Measurements from ENCODE around the gene IQCF6.
"Not testable (repeated sequence)": the region's sequence is repeated elsewhere in the genome, so short reads cannot be mapped to it uniquely, and the experiment has no call there.

The IQCF6 gene

DNA sequence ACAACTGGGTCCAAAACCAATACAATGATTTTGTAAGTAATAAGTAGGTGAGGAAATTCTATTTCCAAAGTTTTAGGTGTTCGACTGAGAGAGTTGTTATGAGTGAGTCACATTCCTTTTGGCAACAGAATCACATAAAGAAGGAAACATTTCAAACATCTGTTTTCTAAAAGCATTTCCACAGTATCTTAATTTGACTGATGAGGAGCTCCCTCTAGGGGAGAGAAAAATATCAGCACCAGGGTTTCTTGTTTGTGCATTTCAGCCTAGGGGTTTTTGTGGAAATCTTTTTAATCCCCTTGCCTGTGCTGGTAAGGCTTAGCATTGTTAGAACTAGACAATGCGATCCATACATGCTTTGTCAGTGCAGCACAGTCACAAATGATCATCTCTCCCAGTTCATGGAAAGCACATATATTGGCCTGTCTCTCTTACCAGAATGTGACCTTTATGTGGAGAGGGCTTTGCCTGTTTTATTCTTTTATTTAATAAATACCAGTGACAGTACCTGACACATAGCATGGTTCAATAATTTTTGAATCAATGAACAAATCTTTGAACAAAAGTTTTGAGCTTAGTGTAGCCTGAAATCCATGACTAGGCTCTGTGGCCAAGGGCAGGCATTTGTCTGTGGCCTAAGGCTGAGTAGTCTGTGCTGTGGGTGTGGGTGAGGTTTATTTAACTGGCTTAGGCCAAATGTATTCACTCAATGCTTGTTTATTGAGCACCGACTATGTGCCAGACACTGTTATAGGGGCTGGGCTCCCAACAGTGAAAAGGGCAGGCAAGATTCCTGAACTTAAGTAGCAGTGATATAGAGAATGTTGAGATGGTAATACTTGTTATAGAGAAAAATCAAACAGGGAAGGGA is 21.1 kb upstream of the IQCF6 start:
- peaks cover 54% of the 10 kb centered on the region for H3K4me1 ChIP-seq (ENCODE audit: control insufficient read depth, low read depth, low read length)
- H3K9me3 ChIP-seq (ENCODE audit: control insufficient read depth, low read depth, low read length), result no peaks in the 10 kb centered on the region
- no peak overlapping the region for H3K27ac ChIP-seq (ENCODE audit: low read length)
- no peaks in the 10 kb centered on the region for H3K36me3 ChIP-seq (ENCODE audit: control insufficient read depth, low read depth, low read length)
- no peak overlapping the region for H3K4me3 ChIP-seq (ENCODE audit: low read length)
- H3K9ac ChIP-seq (ENCODE audit: low read length), result no peak overlapping the region
- no peaks in the 10 kb centered on the region for H3K27me3 ChIP-seq (ENCODE audit: control insufficient read depth, insufficient read depth, low read length)

- Histone ChIP-seq H3K4me1 (ENCODE audit: control insufficient read depth, low read depth, low read length) (peaks cover 68% of the 10 kb centered on the region), H3K4me3 (ENCODE audit: low read length) (no peak overlapping the region), H3K27ac (ENCODE audit: low read length) (no peak overlapping the region), H3K27me3 (ENCODE audit: control insufficient read depth, insufficient read depth, low read length) (no peaks in the 10 kb centered on the region), H3K9ac (ENCODE audit: low read length) (no peak overlapping the region), H3K9me3 (ENCODE audit: control insufficient read depth, low read depth, low read length) (no peaks in the 10 kb centered on the region), H3K36me3 (ENCODE audit: control insufficient read depth, low read depth, low read length) (no peaks in the 10 kb centered on the region)
Observed at GRCh38 chr3:51798411-51798963, 19.4 kb upstream of the IQCF6 start.

GRCh38 chr3:51796854-51797253 is 17.8 kb upstream of the IQCF6 start:
- Histone ChIP-seq H3K27ac (ENCODE audit: low read length) (peak overlapping the region; percentile 4), H3K9me3 (ENCODE audit: control insufficient read depth, low read depth, low read length) (no peaks in the 10 kb centered on the region), H3K27me3 (ENCODE audit: control insufficient read depth, insufficient read depth, low read length) (no peaks in the 10 kb centered on the region), H3K9ac (ENCODE audit: low read length) (no peak overlapping the region), H3K4me1 (ENCODE audit: control insufficient read depth, low read depth, low read length) (peaks cover 60% of the 10 kb centered on the region), H3K36me3 (ENCODE audit: control insufficient read depth, low read depth, low read length) (no peaks in the 10 kb centered on the region), H3K4me3 (ENCODE audit: low read length) (no peak overlapping the region)

DNA sequence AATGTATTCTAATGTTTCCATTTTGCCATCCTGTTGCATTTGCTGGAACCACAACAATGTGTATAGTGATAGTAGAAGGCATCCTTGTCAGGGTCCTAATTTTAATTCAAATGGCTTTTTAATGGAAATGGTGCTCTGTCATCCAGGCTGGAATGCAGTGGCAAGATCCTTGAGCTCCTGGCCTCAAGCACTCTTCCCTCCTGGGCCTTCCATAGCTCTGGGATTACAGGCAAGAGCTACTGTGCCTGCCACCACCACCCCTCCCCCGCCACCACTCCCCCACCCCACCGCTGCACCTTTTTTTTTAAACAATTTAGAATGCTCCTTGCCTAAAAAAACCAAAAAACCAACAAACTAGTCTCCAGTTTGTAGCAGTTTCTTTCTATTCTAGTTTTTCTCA is 15.2 kb upstream of the IQCF6 start:
- Histone ChIP-seq H3K9ac (ENCODE audit: low read length) (no peak overlapping the region), H3K36me3 (ENCODE audit: control insufficient read depth, low read depth, low read length) (no peaks in the 10 kb centered on the region), H3K4me3 (ENCODE audit: low read length) (peak overlapping the region; percentile 34), H3K4me1 (ENCODE audit: control insufficient read depth, low read depth, low read length) (peaks cover 51% of the 10 kb centered on the region), H3K27ac (ENCODE audit: low read length) (no peak overlapping the region), H3K9me3 (ENCODE audit: control insufficient read depth, low read depth, low read length) (no peaks in the 10 kb centered on the region), H3K27me3 (ENCODE audit: control insufficient read depth, insufficient read depth, low read length) (no peaks in the 10 kb centered on the region)

DNA sequence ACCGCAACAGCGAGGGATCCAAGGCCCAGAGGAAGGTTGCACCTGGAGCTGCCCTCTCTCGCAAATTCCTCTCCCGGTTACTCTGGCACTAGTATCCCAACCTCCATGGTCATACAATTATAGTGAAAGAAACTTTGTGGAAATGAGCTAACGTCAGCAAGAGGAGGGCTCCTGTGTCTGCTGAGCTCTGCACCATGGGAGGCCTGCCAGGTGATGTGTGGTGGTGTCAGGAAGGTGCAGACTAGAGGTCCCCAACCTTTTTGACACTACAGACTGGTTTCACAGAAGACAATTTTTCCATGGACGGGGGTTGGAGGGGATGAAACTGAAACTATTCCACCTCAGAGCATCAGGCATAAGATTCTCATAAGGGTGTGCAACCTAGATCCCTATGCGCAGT is 13.2 kb upstream of the IQCF6 start:
- Histone ChIP-seq H3K27ac (ENCODE audit: low read length) (no peak overlapping the region), H3K9ac (ENCODE audit: low read length) (no peak overlapping the region), H3K9me3 (ENCODE audit: control insufficient read depth, low read depth, low read length) (no peaks in the 10 kb centered on the region), H3K27me3 (ENCODE audit: control insufficient read depth, insufficient read depth, low read length) (no peaks in the 10 kb centered on the region), H3K4me3 (ENCODE audit: low read length) (no peak overlapping the region), H3K4me1 (ENCODE audit: control insufficient read depth, low read depth, low read length) (peaks cover 38% of the 10 kb centered on the region), H3K36me3 (ENCODE audit: control insufficient read depth, low read depth, low read length) (no peaks in the 10 kb centered on the region)

DNA sequence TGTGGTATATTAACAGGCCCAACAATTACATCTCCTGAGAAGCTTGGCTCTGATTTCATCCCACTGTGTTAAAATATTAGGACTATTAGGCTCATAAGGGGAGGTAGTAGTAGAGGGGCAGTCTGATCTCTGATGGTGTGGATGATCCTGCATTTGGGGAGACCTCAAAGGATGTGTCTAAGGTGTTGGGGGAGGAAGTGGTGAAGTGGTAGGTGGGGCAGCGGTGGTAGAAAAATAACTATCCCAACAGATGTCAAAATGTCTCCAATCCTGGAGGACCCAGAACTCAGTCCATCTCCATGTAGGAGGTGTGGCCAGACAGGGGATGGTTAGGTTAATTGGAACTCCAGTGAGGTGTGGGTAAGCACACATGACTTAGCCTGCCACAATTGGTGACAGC is 10.4 kb upstream of the IQCF6 start:
- H3K36me3 ChIP-seq (ENCODE audit: control insufficient read depth, low read depth, low read length), result no peaks in the 10 kb centered on the region
- peaks cover 12% of the 10 kb centered on the region for H3K4me1 ChIP-seq (ENCODE audit: control insufficient read depth, low read depth, low read length)
- H3K9me3 ChIP-seq (ENCODE audit: control insufficient read depth, low read depth, low read length), result no peaks in the 10 kb centered on the region
- H3K4me3 ChIP-seq (ENCODE audit: low read length), result no peak overlapping the region
- H3K9ac ChIP-seq (ENCODE audit: low read length), result no peak overlapping the region
- no peak overlapping the region for H3K27ac ChIP-seq (ENCODE audit: low read length)
- no peaks in the 10 kb centered on the region for H3K27me3 ChIP-seq (ENCODE audit: control insufficient read depth, insufficient read depth, low read length)

DNA sequence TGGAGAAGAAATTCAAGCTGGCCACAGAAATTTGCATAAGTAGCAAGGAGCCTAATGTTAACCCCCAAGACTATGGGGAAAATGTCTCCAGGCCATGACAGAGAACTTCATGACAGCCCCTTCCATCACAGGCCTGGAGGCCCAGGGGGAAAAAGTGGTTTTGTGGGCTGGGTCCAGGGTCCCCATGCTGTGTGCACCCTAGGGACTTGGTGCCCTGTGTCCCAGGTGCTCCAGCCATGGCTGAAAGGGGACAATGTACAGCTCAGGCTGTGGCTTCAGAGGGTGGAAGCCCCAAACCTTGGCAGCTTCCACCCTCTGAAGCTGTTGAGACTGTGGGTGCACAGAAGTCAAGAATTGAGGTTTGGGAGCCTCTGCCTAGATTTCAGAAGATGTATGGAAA is 8.5 kb upstream of the IQCF6 start:
- H3K27me3 ChIP-seq (ENCODE audit: control insufficient read depth, insufficient read depth, low read length); H3K9me3 ChIP-seq (ENCODE audit: control insufficient read depth, low read depth, low read length); H3K4me3 ChIP-seq (ENCODE audit: low read length); H3K36me3 ChIP-seq (ENCODE audit: control insufficient read depth, low read depth, low read length); H3K4me1 ChIP-seq (ENCODE audit: control insufficient read depth, low read depth, low read length); H3K27ac ChIP-seq (ENCODE audit: low read length); H3K9ac ChIP-seq (ENCODE audit: low read length): not testable (repeated sequence)

- H3K27ac ChIP-seq (ENCODE audit: low read length), result no peak overlapping the region
- no peak overlapping the region for H3K9ac ChIP-seq (ENCODE audit: low read length)
- H3K36me3 ChIP-seq (ENCODE audit: control insufficient read depth, low read depth, low read length), result no peaks in the 10 kb centered on the region
- no peaks in the 10 kb centered on the region for H3K9me3 ChIP-seq (ENCODE audit: control insufficient read depth, low read depth, low read length)
- no peaks in the 10 kb centered on the region for H3K27me3 ChIP-seq (ENCODE audit: control insufficient read depth, insufficient read depth, low read length)
- H3K4me1 ChIP-seq (ENCODE audit: control insufficient read depth, low read depth, low read length), result no peaks in the 10 kb centered on the region
- no peak overlapping the region for H3K4me3 ChIP-seq (ENCODE audit: low read length)
Observed at GRCh38 chr3:51786267-51786666, 7.2 kb upstream of the IQCF6 start.

DNA sequence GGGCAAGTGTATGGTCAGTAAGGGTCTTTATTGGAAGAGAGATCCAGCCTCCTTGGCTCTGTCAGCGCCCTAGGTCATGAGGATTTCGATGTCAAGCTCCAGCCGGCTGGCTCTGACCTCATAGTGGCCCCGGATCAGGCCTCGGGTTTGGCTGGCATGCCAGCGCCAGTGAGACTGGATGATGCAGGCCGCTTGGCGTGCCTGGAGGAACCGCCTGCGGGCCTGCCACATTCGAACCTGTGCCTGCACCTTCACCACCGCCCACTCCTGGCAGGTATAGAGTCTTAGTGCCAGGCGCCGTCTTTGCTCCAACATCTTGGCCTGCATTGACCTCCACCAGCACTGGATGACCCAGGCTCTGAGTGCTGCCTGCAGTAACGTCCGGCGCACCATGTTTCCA is 483 bp downstream of the IQCF6 start:
- H3K27me3 ChIP-seq (ENCODE audit: control insufficient read depth, insufficient read depth, low read length), result no peaks in the 10 kb centered on the region
- H3K9ac ChIP-seq (ENCODE audit: low read length), result no peak overlapping the region
- H3K9me3 ChIP-seq (ENCODE audit: control insufficient read depth, low read depth, low read length), result no peaks in the 10 kb centered on the region
- peaks cover 4% of the 10 kb centered on the region for H3K4me1 ChIP-seq (ENCODE audit: control insufficient read depth, low read depth, low read length)
- H3K36me3 ChIP-seq (ENCODE audit: control insufficient read depth, low read depth, low read length), result no peaks in the 10 kb centered on the region
- no peak overlapping the region for H3K27ac ChIP-seq (ENCODE audit: low read length)
- H3K4me3 ChIP-seq (ENCODE audit: low read length), result no peak overlapping the region

GRCh38 chr3:51777985-51778384 is 1.1 kb downstream of the IQCF6 start:
- Histone ChIP-seq H3K4me3 (ENCODE audit: low read length) (no peak overlapping the region), H3K9me3 (ENCODE audit: control insufficient read depth, low read depth, low read length) (no peaks in the 10 kb centered on the region), H3K27ac (ENCODE audit: low read length) (no peak overlapping the region), H3K4me1 (ENCODE audit: control insufficient read depth, low read depth, low read length) (peaks cover 9% of the 10 kb centered on the region), H3K9ac (ENCODE audit: low read length) (no peak overlapping the region), H3K36me3 (ENCODE audit: control insufficient read depth, low read depth, low read length) (no peaks in the 10 kb centered on the region), H3K27me3 (ENCODE audit: control insufficient read depth, insufficient read depth, low read length) (no peaks in the 10 kb centered on the region)

DNA sequence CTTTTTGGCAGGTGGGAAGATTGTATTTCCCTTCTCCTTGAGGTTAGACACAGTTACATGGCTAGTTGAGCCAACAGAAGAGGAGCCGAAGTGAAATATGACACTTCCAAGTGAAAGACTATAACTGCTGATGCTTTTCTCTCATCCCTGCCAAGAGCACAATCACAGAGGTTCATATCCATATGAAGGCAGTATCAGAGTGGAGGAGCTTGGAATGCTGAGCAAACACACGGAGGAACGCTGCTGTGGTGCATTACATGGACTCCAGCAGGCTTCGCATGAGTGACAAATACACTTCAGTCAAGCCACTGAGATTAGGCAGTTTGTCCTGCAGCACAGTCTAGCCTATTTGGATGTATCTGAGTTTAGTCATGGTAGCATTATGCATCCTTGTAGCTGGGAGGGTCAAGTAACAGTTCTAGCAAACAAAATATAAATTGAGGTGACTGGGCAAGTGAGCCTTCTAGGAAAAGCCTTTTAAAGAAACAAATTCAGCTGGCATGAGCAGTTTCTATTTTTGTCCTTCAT is 5.4 kb downstream of the IQCF6 start:
- no peaks in the 10 kb centered on the region for H3K36me3 ChIP-seq (ENCODE audit: control insufficient read depth, low read depth, low read length)
- H3K9ac ChIP-seq (ENCODE audit: low read length), result no peak overlapping the region
- no peaks in the 10 kb centered on the region for H3K27me3 ChIP-seq (ENCODE audit: control insufficient read depth, insufficient read depth, low read length)
- no peak overlapping the region for H3K27ac ChIP-seq (ENCODE audit: low read length)
- H3K4me1 ChIP-seq (ENCODE audit: control insufficient read depth, low read depth, low read length), result peaks cover 9% of the 10 kb centered on the region
- H3K4me3 ChIP-seq (ENCODE audit: low read length), result no peak overlapping the region
- H3K9me3 ChIP-seq (ENCODE audit: control insufficient read depth, low read depth, low read length), result no peaks in the 10 kb centered on the region

GRCh38 chr3:51759203-51759602 is 19.8 kb downstream of the IQCF6 start:
- Histone ChIP-seq H3K4me1 (ENCODE audit: control insufficient read depth, low read depth, low read length) (no peaks in the 10 kb centered on the region), H3K9ac (ENCODE audit: low read length) (no peak overlapping the region), H3K27ac (ENCODE audit: low read length) (no peak overlapping the region), H3K27me3 (ENCODE audit: control insufficient read depth, insufficient read depth, low read length) (no peaks in the 10 kb centered on the region), H3K9me3 (ENCODE audit: control insufficient read depth, low read depth, low read length) (no peaks in the 10 kb centered on the region), H3K36me3 (ENCODE audit: control insufficient read depth, low read depth, low read length) (no peaks in the 10 kb centered on the region), H3K4me3 (ENCODE audit: low read length) (no peak overlapping the region)
